ENCODE results near the gene TEX35. TPM values are rescaled to one million over a fixed set of nuclear protein-coding genes. Genes with fewer than 3 reads are reported as not detected.

Gene TEX35
- total and polyA plus RNA-seq, 4 donors: not detected

GRCh38 chr1:178500091-178500770 lies 12.7 kb upstream of the TEX35 start:
- no peak overlapping the region for H3K9ac ChIP-seq (ENCODE audit: insufficient read depth in 1 of 2, low read length in 2 of 2)
- no peaks in the 10 kb centered on the region for H3K9me3 ChIP-seq (ENCODE audit: control insufficient read depth in 4 of 4, insufficient read depth in 3 of 4, low read length in 3 of 4)
- peaks cover 0 to 4% (median 0%) of the 10 kb centered on the region in 5 donors for H3K4me1 ChIP-seq (ENCODE audit: control insufficient read depth in 5 of 5, insufficient read depth in 5 of 5, low read length in 5 of 5)
- ATAC-seq (ENCODE audit: insufficient read depth, low FRiP score): peak; percentile 48
- 69 to 86% methylated on average over 11 of the region's 11 CpGs for WGBS, 2 donors
- no peaks in the 10 kb centered on the region for H3K27me3 ChIP-seq (ENCODE audit: control insufficient read depth in 3 of 3, insufficient read depth in 3 of 3, low read length in 2 of 3)
- TF ChIP-seq, protein P1, sequence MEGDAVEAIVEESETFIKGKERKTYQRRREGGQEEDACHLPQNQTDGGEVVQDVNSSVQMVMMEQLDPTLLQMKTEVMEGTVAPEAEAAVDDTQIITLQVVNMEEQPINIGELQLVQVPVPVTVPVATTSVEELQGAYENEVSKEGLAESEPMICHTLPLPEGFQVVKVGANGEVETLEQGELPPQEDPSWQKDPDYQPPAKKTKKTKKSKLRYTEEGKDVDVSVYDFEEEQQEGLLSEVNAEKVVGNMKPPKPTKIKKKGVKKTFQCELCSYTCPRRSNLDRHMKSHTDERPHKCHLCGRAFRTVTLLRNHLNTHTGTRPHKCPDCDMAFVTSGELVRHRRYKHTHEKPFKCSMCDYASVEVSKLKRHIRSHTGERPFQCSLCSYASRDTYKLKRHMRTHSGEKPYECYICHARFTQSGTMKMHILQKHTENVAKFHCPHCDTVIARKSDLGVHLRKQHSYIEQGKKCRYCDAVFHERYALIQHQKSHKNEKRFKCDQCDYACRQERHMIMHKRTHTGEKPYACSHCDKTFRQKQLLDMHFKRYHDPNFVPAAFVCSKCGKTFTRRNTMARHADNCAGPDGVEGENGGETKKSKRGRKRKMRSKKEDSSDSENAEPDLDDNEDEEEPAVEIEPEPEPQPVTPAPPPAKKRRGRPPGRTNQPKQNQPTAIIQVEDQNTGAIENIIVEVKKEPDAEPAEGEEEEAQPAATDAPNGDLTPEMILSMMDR (IDR thresholded peaks at IDR 0.05; ENCODE audit: control extremely low read depth, extremely low read depth): no peak
- H3K36me3 ChIP-seq (ENCODE audit: control insufficient read depth in 4 of 4, insufficient read depth in 4 of 4, low read length in 4 of 4): no peaks in the 10 kb centered on the region
- H3K4me3 ChIP-seq: no peak overlapping the region
- no peak for DNase-seq
- peak overlapping the region in 1 of 2 donors; percentile 23 for H3K27ac ChIP-seq (ENCODE audit: low read depth in 1 of 2, low read length in 1 of 2)

DNA sequence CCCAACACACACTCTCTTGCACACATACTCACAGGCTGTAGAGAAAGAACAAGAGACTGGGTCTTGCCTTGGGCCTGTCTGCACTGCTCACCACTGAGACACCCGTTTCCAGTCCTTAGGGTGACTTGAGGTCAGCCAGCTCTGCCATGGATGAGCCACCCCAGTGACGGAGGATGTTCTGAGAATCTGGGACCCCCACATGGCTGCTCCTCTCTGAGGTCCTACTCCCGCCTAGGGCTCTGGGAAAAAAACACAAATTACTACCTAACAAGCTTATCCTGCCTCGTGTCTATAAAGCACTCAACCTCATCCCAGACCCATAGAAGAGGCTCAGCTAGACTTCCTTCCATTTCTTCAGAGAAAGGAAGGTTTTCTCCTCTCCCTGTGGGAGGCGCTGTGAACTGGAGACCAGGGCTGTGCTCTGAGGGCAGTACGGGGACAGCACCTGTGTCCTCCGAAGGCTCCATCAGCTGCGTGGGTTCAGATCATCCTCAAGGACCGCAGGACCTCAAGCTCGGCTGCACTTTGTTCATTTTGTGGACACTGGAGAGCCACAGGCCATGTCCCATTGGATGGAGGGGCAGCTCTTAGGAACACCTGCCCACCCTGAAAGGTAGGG lies 11.9 kb upstream of the TEX35 start:
- H3K27me3 ChIP-seq (ENCODE audit: control insufficient read depth in 3 of 3, insufficient read depth in 3 of 3, low read length in 2 of 3): no peaks in the 10 kb centered on the region
- no peak overlapping the region for H3K27ac ChIP-seq (ENCODE audit: low read depth in 1 of 2, low read length in 1 of 2)
- TF ChIP-seq, protein P1 (IDR thresholded peaks at IDR 0.05; ENCODE audit: control extremely low read depth, extremely low read depth): no peak
- no peaks in the 10 kb centered on the region for H3K36me3 ChIP-seq (ENCODE audit: control insufficient read depth in 4 of 4, insufficient read depth in 4 of 4, low read length in 4 of 4)
- H3K9me3 ChIP-seq (ENCODE audit: control insufficient read depth in 4 of 4, insufficient read depth in 3 of 4, low read length in 3 of 4): no peaks in the 10 kb centered on the region
- no peak overlapping the region for H3K4me3 ChIP-seq
- H3K4me1 ChIP-seq (ENCODE audit: control insufficient read depth in 5 of 5, insufficient read depth in 5 of 5, low read length in 5 of 5): peaks cover 0 to 4% (median 0%) of the 10 kb centered on the region in 5 donors
- no peak for DNase-seq
- 93 to 98% methylated on average over 10 of the region's 10 CpGs for WGBS, 2 donors
- H3K9ac ChIP-seq (ENCODE audit: insufficient read depth in 1 of 2, low read length in 2 of 2): no peak overlapping the region
- no peak for ATAC-seq (ENCODE audit: insufficient read depth, low FRiP score)

GRCh38 chr1:178501705-178502329 lies 11.1 kb upstream of the TEX35 start:
- peak; percentile 82 for ATAC-seq (ENCODE audit: insufficient read depth, low FRiP score)
- Histone ChIP-seq H3K4me1 (ENCODE audit: control insufficient read depth in 5 of 5, insufficient read depth in 5 of 5, low read length in 5 of 5) (peaks cover 0 to 4% (median 0%) of the 10 kb centered on the region in 5 donors), H3K27ac (ENCODE audit: low read depth in 1 of 2, low read length in 1 of 2) (no peak overlapping the region), H3K4me3 (no peak overlapping the region), H3K36me3 (ENCODE audit: control insufficient read depth in 4 of 4, insufficient read depth in 4 of 4, low read length in 4 of 4) (no peaks in the 10 kb centered on the region), H3K27me3 (ENCODE audit: control insufficient read depth in 3 of 3, insufficient read depth in 3 of 3, low read length in 2 of 3) (no peaks in the 10 kb centered on the region), H3K9me3 (ENCODE audit: control insufficient read depth in 4 of 4, insufficient read depth in 3 of 4, low read length in 3 of 4) (no peaks in the 10 kb centered on the region), H3K9ac (ENCODE audit: insufficient read depth in 1 of 2, low read length in 2 of 2) (no peak overlapping the region)
- TF ChIP-seq, protein P1 (IDR thresholded peaks at IDR 0.05; ENCODE audit: control extremely low read depth, extremely low read depth): peak; percentile 42
- WGBS, 2 donors: 20 to 23% methylated on average over 5 of the region's 5 CpGs
- DNase-seq: peak; percentile 81 to 85 (median 83)

Measured in lung (tissue), 12 donors.